GM12875 (cell line): ENCODE measurements around the gene LCP1.

ENCODE experiments used
- H3K4me3 ChIP-seq: one replicate; pipeline ENCODE4 v1.5.1; 2011; ENCODE audit warnings: low read depth, low read length, control low read depth
- CTCF ChIP-seq: IDR thresholded peaks from 2 replicates; pipeline ENCODE4 v1.5.1; 2011; ENCODE audit warnings: low read depth, mild to moderate bottlenecking, control low read depth, inconsistent platforms, low read length, moderate library complexity, borderline replicate concordance; ENCODE audit not compliant: insufficient read depth

Gene LCP1

GRCh38 chr13:46158983-46159382 is 23.0 kb downstream of the LCP1 start:
- no peak overlapping the region for H3K4me3 ChIP-seq
- no peak for TF ChIP-seq CTCF

GRCh38 chr13:46158222-46158621 is 23.8 kb downstream of the LCP1 start:
- no peak for TF ChIP-seq CTCF
- H3K4me3 ChIP-seq: no peak overlapping the region

- H3K4me3 ChIP-seq: no peak overlapping the region
- no peak for TF ChIP-seq CTCF
These were observed 27.7 kb downstream of the LCP1 start for GRCh38 chr13:46154136-46154801.

GRCh38 chr13:46152627-46153328 is 29.2 kb downstream of the LCP1 start:
- no peak for TF ChIP-seq CTCF
- no peak overlapping the region for H3K4me3 ChIP-seq

GRCh38 chr13:46150134-46150693 is 31.8 kb downstream of the LCP1 start:
- no peak for TF ChIP-seq CTCF

GRCh38 chr13:46149272-46150133 is 32.5 kb downstream of the LCP1 start:
- no peak overlapping the region for H3K4me3 ChIP-seq
- TF ChIP-seq CTCF: no peak

More at GRCh38 chr13:46150134-46150693, 31.8 kb downstream of the LCP1 start:
- no peak overlapping the region for H3K4me3 ChIP-seq
